Fibroblast of skin of abdomen (primary cell): ENCODE results near the gene CT47A1. TPM values are rescaled to one million over a fixed set of nuclear protein-coding genes. Genes with fewer than 3 reads are reported as not detected.
A peak's percentile ranks its signal among the peaks of the same experiment; 100 is the strongest.
"Not testable (repeated sequence)": the region's sequence is repeated elsewhere in the genome, so short reads cannot be mapped to it uniquely, and the experiment has no call there.

ENCODE experiments used
- DNase-seq: peaks from one replicate; pipeline ENCODE4 v3.0.0-alpha.2; 2013
- polyA plus RNA-seq, 2 experiments: library from polyadenylated mRNA; unstranded; fragments of 120-200 nt; gene quantifications; one replicate each; pipeline ENCODE4 v1.2.1, GENCODE V29; 2013; ENCODE audit not compliant: insufficient read length in 2 of 2

Gene CT47A1
- polyA plus RNA-seq (2013, experiment 1 of 2; ENCODE audit: insufficient read length): not detected
- not detected for polyA plus RNA-seq (2013, experiment 2 of 2; ENCODE audit: insufficient read length)

DNA sequence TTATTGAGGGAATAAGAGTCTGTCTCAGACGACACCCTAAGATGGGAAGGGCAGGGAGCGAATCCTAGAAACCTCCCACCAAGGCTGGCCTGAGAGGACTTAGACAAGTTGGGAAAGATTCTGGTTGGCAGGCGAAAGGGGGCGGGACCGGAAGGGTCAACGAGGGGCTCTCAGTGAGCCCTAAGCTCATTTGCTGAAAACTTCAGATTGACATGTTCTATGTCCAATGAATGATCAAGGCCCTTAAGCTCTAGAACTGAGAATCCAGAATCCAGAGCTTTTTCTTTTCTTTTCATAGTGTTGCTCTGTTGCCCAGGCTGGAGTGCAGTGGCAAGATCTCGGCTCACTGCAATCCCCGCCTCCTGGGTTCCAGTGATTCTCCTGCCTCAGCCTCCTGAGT lies at the start of gene CT47A1:
CT47A1 (minus strand) TSS at position 101 of the 400 bp plus-strand sequence. CDS start 231 bp downstream, outside the sequence.
- DNase-seq: not testable (repeated sequence)

DNA sequence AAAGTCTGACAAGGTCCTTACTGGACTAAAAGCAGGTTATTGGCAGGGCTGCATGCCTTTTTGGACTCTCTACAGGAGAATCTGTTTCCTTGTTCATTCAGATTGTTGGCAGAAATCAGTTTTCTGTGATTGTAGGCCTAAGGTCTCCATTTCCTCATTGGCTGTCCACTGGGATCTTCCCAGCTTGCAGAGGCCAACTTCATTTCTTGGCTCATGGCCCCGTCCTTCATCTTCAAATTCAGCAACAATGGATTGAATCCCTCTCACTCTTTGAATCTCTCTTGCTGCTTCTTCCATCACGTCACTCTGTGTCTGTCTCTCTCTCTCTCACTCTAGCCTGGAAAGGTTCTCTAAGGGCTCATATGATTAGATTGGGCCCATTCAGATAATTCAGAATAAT lies 47.0 kb upstream of the CT47A1 start:
- no peak for DNase-seq

DNA sequence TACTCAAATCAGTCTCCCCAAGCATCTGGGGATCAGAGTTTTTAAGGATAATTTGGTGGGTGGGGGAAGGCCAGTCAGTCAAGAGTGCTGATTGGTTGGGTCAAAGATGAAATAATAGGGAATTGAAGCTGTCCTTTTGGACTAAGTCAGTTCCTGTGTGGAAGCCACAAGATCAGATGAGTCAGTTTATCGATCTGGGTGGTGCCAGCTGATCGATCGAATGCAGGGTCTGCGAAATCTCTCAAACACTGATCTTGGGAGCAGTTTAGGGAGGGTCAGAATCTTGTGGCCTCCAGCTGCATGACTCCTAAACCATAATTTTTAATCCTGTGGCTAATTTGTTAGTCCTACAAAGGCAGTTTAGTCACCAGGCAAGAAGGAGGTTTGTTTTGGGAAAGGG lies 44.5 kb upstream of the CT47A1 start:
- no peak for DNase-seq

DNA sequence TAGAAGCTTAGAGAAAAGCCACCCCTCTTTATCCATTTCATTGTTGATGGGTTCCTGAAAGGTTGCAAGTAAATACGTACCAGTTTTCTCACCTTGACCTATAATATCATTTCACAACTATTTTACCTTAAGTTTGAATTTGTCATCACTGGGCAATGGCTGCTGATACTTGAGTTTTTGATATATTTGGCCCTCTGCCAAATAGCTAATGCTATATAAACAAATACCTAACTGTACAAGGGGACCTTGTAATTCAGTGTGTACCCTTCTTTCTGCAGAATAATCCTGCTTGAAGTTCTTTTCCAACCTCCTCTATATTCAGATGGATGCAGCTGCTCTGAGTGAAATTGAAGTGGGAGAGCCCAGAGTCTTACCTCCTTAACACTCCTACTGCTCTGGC lies 42.9 kb upstream of the CT47A1 start:
- no peak for DNase-seq

DNA sequence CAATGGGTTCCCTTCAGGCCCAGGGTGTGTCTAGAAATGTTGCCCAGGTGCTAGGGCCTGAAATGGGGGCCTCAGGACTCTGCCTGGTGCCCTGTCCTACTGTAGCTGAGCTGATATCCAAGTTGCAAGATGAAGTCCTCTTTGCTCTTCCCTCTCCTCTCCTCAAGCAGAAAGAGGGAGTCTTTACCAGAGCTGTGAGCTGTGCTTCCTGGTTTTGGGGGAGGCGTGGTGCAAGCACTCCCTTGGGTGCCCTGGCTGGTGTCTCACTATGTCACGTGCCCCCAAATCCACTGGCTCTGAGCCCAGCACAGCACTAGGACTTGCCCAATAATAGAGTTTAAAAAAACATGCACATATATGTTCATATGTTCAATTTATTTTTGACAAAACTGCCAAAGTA lies 29.3 kb upstream of the CT47A1 start:
- no peak for DNase-seq

DNA sequence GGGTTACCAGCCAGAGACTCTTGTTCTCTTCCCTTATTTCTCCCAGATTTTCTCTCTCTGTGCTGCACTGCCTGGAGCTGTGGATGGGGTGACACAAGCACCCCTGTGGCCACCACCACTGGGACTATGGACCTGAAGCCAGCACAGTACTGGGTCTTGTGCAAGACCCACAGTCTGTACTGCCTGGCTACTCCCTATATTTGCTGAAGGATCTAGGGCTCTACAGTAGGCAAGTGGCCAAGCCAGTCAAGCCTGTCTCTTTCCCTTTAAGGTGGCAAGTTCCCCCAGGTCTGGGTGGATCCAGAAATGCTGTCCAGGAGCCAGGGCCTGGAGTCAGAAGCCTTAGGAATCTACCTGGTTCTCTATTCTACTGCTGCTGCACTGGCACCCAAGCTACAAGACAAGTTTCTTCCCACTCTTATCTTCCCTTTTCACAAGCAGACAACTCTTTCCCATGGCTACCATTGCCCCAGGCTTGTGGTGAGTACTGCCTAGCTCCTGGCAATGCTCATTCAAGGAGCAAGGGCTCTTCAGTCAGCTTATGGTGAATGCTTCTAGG lies 28.4 kb upstream of the CT47A1 start:
- DNase-seq: no peak

DNA sequence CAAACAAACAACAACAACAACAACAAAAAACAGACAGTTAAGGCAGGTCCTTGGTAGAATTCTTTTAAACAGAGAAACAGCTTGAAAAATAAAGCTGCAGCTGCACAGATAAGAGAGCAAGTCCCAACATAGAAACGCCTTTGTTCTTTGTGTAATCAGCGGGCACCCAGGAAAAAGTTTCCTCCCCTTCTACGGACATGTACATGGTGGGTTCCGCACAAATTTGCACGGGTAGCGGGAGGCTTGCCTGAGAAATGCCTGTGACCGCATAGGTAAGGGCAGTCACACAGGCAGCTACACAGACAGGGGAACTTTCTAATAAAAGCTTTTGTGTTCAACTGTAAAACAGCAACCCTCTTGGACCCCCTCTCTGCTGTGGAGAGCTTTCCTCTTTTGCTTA lies 25.7 kb upstream of the CT47A1 start:
- no peak for DNase-seq

DNA sequence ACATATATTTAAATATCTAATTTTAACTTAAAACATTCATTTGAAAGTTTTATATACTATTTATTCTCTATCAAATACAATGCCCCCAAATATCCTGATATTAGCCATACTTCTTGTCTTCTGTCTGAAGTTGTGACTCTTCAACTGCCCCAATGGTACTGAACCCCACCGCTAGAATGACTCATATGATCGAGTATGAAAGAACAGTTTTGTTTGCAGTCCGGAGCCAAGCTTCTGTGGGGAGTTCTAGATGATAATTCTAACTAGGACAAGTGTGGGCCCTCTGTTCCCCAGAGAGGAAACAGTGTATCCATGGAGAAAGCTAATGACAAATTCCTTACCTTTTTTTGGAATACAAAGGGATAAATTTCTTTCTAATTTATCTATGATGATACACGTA lies 24.7 kb upstream of the CT47A1 start:
- DNase-seq: no peak

DNA sequence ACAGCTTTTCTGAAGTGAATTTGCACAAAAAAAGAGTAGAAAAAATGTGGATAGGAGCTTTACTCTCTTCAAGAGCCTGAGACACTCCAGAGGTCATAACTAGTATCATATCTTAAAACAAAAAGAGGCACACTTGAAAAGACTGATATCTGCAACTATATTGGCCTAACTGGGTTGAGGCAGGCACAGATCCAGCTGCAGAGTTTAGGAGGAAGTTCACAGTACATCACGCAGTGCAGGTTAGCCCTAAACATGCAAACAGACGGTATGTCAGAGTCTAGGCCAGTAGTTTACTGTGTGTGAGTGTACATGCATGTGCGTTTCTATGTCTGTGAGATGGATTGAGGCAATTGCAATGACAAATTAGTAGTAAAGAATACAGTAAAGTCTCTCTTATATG lies 24.2 kb upstream of the CT47A1 start:
- no peak for DNase-seq

DNA sequence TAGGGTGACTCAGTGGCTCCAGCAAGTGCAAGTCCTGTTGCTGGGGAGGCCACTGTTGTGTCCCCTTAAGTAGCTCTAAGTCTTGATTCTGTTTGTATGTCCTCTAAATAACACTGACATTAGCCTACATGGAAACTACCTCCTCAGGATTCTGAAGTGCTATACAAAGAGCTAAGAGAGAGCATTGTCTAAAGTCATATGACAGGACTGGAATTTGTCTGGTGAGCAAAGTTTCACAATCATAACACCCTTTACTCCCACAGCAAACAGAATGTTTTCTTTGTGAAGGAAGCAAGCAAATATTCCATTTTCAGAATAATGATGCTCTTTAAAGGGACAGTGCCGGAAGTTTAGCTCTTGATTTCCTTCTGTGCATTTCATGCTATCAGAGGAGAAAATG lies 23.4 kb upstream of the CT47A1 start:
- DNase-seq: no peak

DNA sequence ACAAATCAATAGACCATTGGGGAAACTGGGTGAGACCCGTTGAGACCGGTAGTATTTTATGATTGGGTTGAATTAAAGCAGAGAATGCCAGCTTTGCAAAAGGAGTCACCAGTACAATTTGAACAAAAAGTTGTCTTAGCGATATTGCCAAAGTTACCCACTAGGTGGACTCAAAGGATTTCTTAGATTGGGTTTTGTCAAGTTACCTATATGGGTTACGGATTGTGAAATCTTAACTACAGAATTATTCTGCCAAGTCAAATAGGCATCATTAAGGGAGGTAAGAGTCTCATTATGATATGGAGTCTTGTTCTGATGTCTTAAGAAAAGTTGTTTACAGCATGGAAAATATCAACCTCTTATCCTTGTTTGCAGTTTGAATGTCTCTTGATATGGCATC lies 15.0 kb upstream of the CT47A1 start:
- peak; percentile 9 for DNase-seq

DNA sequence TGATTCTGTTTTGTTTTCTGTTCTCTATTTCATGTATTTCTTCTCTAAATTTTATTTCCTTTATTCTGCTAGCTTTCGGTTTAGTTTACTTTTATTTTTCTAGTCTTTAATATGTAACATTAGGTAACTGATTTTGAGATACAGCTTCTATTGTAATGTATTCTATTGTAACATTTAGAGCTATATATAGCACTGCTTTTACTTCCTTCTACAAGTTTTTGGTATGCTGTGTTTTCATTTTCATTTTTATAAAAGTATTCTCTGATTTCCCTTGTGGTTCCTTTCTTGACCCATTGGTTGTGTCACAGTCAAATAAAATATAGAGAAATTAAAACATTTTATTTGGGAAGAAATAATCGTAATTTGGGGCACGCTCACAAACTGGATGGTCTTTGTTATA lies 13.9 kb upstream of the CT47A1 start:
- DNase-seq: no peak

DNA sequence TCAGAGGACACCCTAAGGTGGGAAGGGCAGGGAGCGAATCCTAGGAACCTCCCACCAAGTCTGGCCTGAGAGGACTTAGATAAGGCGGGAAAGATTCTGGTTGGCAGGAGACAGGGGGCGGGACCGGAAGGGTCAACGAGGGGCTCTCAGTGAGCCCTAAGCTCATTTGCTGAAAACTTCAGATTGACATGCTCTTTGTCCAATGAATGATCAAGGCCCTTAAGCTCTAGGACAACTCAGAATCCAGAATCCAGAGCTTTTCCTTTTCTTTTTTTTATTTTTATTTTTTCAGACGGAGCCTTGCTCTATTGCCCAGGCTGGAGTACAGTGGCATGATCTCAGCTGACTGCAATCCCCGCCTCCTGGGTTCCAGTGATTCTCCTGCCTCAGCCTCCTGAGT lies 29.1 kb downstream of the CT47A1 start, which contains the start of gene CT47A7:
CT47A7 (minus strand) TSS at position 101 of the 400 bp plus-strand sequence. CDS start 255 bp downstream, outside the sequence.
- not testable (repeated sequence) for DNase-seq
